Stimulated activated CD4-positive, alpha-beta T cell treated with anti-CD3 and anti-CD28 coated beads, TNF-alpha, amount 100 ng/mL, for 24 hours (primary cell): ENCODE results near the gene FRG2.
"Not testable (repeated sequence)": the region's sequence is repeated elsewhere in the genome, so short reads cannot be mapped to it uniquely, and the experiment has no call there.

Source experiments
- DNase-seq, 3 experiments: peaks; one replicate each; pipeline ENCODE4 v3.0.0-alpha.2; 2020; ENCODE audit warnings: low read depth in 3 of 3

FRG2 gene

GRCh38 chr4:190027156-190027555 is at the start of gene FRG2:
FRG2 (minus strand) TSS chr4:190027256; CDS start chr4:190027204, 52 bp downstream.
- not testable (repeated sequence) for DNase-seq

- not testable (repeated sequence) for DNase-seq
Observed at GRCh38 chr4:190068351-190068750, 41.3 kb upstream of the FRG2 start.

- DNase-seq: not testable (repeated sequence)
Observed at GRCh38 chr4:190064805-190065204, 37.7 kb upstream of the FRG2 start.

GRCh38 chr4:190064342-190064741 is 37.3 kb upstream of the FRG2 start, which contains the start of gene DBET:
DBET (plus strand) TSS chr4:190064502.
- DNase-seq: not testable (repeated sequence)

- DNase-seq: not testable (repeated sequence)
Observed at GRCh38 chr4:190058997-190059396, 31.9 kb upstream of the FRG2 start.

GRCh38 chr4:190049378-190050239 is 22.6 kb upstream of the FRG2 start:
- DNase-seq: not testable (repeated sequence)

GRCh38 chr4:190047627-190048026 is 20.6 kb upstream of the FRG2 start:
- not testable (repeated sequence) for DNase-seq

- DNase-seq: not testable (repeated sequence)
Observed at GRCh38 chr4:190040873-190041272, 13.8 kb upstream of the FRG2 start.

- not testable (repeated sequence) for DNase-seq
Observed at GRCh38 chr4:190037704-190038388, 10.8 kb upstream of the FRG2 start.

- DNase-seq: not testable (repeated sequence)
Observed at GRCh38 chr4:190031264-190031663, 4.2 kb upstream of the FRG2 start.

GRCh38 chr4:190022614-190023281 is 4.3 kb downstream of the FRG2 start:
- DNase-seq: not testable (repeated sequence)

GRCh38 chr4:190021973-190022372 is 5.1 kb downstream of the FRG2 start:
- DNase-seq: not testable (repeated sequence)

- DNase-seq: peak in 1 of 3 experiments; percentile 41
Observed at GRCh38 chr4:190020790-190021717, 6.0 kb downstream of the FRG2 start.

- DNase-seq: not testable (repeated sequence)
Observed at GRCh38 chr4:190019859-190020463, 7.1 kb downstream of the FRG2 start.

GRCh38 chr4:190019023-190019858 is 7.8 kb downstream of the FRG2 start:
- DNase-seq: no peak

- DNase-seq: no peak
Observed at GRCh38 chr4:190018201-190018920, 8.7 kb downstream of the FRG2 start.

- DNase-seq: no peak
Observed at GRCh38 chr4:190017357-190018200, 9.5 kb downstream of the FRG2 start.
